GM12878 (cell line): Measurements from ENCODE around the gene UHMK1. TPM values are rescaled to one million over a fixed set of nuclear protein-coding genes. Genes with fewer than 3 reads are reported as not detected.

Experiments used
- ATAC-seq: fragments of 200-7000 bp; cut with Tn5 transposase; 3 replicates; pipeline ENCODE4 v1.9.1; 2020; ENCODE audit warnings: mild to moderate bottlenecking, moderate library complexity
- BruUV-seq: library from RNA; stranded (reverse); fragments of 400-500 nt; replicated peaks from 2 replicates; lab custom pipeline; 2021; lab: Mats Ljungman, UMichigan
- CTCF ChIA-PET: fragments of 300-600 bp; sonication (Branson Sonifier 250); formaldehyde crosslinking; extraction: SDS; loops from one replicate; lab custom pipeline; 2021; ENCODE audit warnings: inconsistent platforms; lab: Yijun Ruan, JAX
- POLR2A ChIA-PET: fragments of 350-600 bp; formaldehyde crosslinking; extraction: SDS; loops from one replicate; lab custom pipeline; 2021; ENCODE audit warnings: inconsistent platforms; lab: Charles Lee
- RAD21 ChIA-PET: fragments of 300-600 bp; sonication (Branson Sonifier 250); formaldehyde crosslinking; loops from one replicate; lab custom pipeline; 2023; ENCODE audit warnings: antibody characterized with exemption; ENCODE audit not compliant: unreplicated experiment; lab: Charles Lee
- SMC1A ChIA-PET: fragments of 300-600 bp; sonication (Branson Sonifier 250); formaldehyde crosslinking; loops from one replicate; lab custom pipeline; 2023; ENCODE audit not compliant: unreplicated experiment, uncharacterized antibody; lab: Charles Lee
- DNase-seq: peaks from one replicate; pipeline ENCODE4 v3.0.0-alpha.2; 2011; ENCODE audit warnings: low read depth, low spot score
- FAIRE-seq: peaks from 3 replicates; lab custom pipeline; 2011; peaks lifted over from hg19 to GRCh38; lab: Jason Lieb, UNC
- H2AFZ ChIP-seq: 2 replicates; pipeline ENCODE4 v1.6.0; 2011; ENCODE audit warnings: low read depth, low read length, control low read depth; ENCODE audit not compliant: control insufficient read depth
- H3K27ac ChIP-seq: 2 replicates; pipeline ENCODE4 v1.5.1; 2011; ENCODE audit warnings: control low read depth; ENCODE audit not compliant: control insufficient read depth, insufficient read depth
- H3K27me3 ChIP-seq, 2 experiments: replicated peaks in 1 of 2; 2 replicates each; pipeline versions ENCODE4 v1.6.0 to v1.6.1; 2011; ENCODE audit warnings: low read length in 1 of 2; ENCODE audit not compliant: control insufficient read depth in 2 of 2, insufficient read depth in 2 of 2
- H3K36me3 ChIP-seq, 2 experiments: 2 replicates each; pipeline ENCODE4 v1.5.1; 2011; ENCODE audit warnings: low read length in 1 of 2; ENCODE audit not compliant: control insufficient read depth in 2 of 2, insufficient read depth in 2 of 2
- H3K4me1 ChIP-seq: 2 replicates; pipeline ENCODE4 v1.6.1; 2011; ENCODE audit warnings: mild to moderate bottlenecking, low read length, moderate library complexity, mixed read lengths; ENCODE audit not compliant: control insufficient read depth, insufficient read depth
- H3K4me2 ChIP-seq: 2 replicates; pipeline ENCODE4 v1.6.0; 2011; ENCODE audit warnings: control low read depth; ENCODE audit not compliant: control insufficient read depth, insufficient read depth
- H3K4me3 ChIP-seq: fragments of 200-600 bp; sonication (generic); 2 replicates; pipeline ENCODE4 v1.5.1; 2016
- H3K79me2 ChIP-seq: 2 replicates; pipeline ENCODE4 v1.6.0; 2011; ENCODE audit warnings: low read length; ENCODE audit not compliant: control insufficient read depth, insufficient read depth
- H3K9ac ChIP-seq: 2 replicates; pipeline ENCODE4 v1.8.0; 2011; ENCODE audit warnings: low read length, control low read depth, mixed read lengths; ENCODE audit not compliant: control insufficient read depth, insufficient read depth
- H3K9me3 ChIP-seq: replicated peaks from 3 replicates; pipeline ENCODE4 v1.5.1; 2011; ENCODE audit warnings: mild to moderate bottlenecking, low read length; ENCODE audit not compliant: control insufficient read depth, insufficient read depth
- H4K20me1 ChIP-seq: 2 replicates; pipeline ENCODE4 v1.6.0; 2011; ENCODE audit not compliant: control insufficient read depth, insufficient read depth
- BCL11A ChIP-seq: IDR thresholded peaks from 2 replicates; pipeline ENCODE4 v1.6.1; 2011; ENCODE audit warnings: low read depth, low read length
- CREM ChIP-seq: IDR thresholded peaks from 2 replicates; pipeline ENCODE4 v1.6.1; 2014; ENCODE audit warnings: antibody characterized with exemption, low read depth
- CTCF ChIP-seq, 3 experiments: IDR thresholded peaks in 2 of 3; conservative IDR thresholded peaks in 1 of 3; 2 replicates each; pipeline ENCODE4 v1.5.1; 2011; ENCODE audit warnings: low read depth in 3 of 3, low read length in 3 of 3, mild to moderate bottlenecking in 3 of 3, control low read depth in 2 of 3, moderate library complexity in 2 of 3, inconsistent platforms in 1 of 3, mixed read lengths in 1 of 3; ENCODE audit not compliant: control insufficient read depth in 2 of 3, insufficient read depth in 1 of 3; ENCODE audit errors: extremely low read depth in 1 of 3
- CUX1 ChIP-seq: IDR thresholded peaks from 2 replicates; pipeline ENCODE4 v1.6.1; 2012; ENCODE audit warnings: improper control_type of control experiment, low read depth, low read length; ENCODE audit not compliant: insufficient replicate concordance
- EGR1 ChIP-seq, 2 experiments: IDR thresholded peaks; 1 replicate in 1 of 2; 2 replicates in 1 of 2; pipeline ENCODE4 v1.6.1; 2011 to 2012; ENCODE audit warnings: low read depth in 2 of 2, low read length in 2 of 2, borderline replicate concordance in 1 of 2, mild to moderate bottlenecking in 1 of 2, moderate library complexity in 1 of 2
- HDAC2 ChIP-seq: fragments of 200-600 bp; sonication (generic); IDR thresholded peaks from 2 replicates; pipeline ENCODE4 v1.6.1; 2017
- HDAC6 ChIP-seq: fragments of 200-600 bp; sonication (generic); IDR thresholded peaks from one replicate; pipeline ENCODE4 v1.8.0; 2017; ENCODE audit warnings: antibody characterized with exemption; ENCODE audit not compliant: unreplicated experiment
- MTA3 ChIP-seq: IDR thresholded peaks from 2 replicates; pipeline ENCODE4 v1.6.1; 2012; ENCODE audit warnings: low read length, inconsistent platforms, borderline replicate concordance
- MYB ChIP-seq: fragments of 150-350 bp; IDR thresholded peaks from 2 replicates; pipeline ENCODE4 v1.6.1; 2014; ENCODE audit warnings: mild to moderate bottlenecking, low read depth, low read length, borderline replicate concordance
- NRF1 ChIP-seq: conservative IDR thresholded peaks from 2 replicates; pipeline ENCODE4 v1.6.1; 2011; ENCODE audit warnings: mild to moderate bottlenecking, low read depth, low read length, improper control_type of control experiment
- SIX5 ChIP-seq: IDR thresholded peaks from 2 replicates; pipeline ENCODE4 v1.6.1; 2011; ENCODE audit warnings: mild to moderate bottlenecking, low read depth, low read length, moderate library complexity; ENCODE audit not compliant: severe bottlenecking
- SMARCA5 ChIP-seq: fragments of 450-650 bp; IDR thresholded peaks from 2 replicates; pipeline ENCODE4 v1.6.1; 2017; ENCODE audit warnings: mild to moderate bottlenecking
- SREBF1 ChIP-seq: IDR thresholded peaks from 2 replicates; pipeline ENCODE4 v1.6.1; 2012; ENCODE audit warnings: mild to moderate bottlenecking, low read length
- SRF ChIP-seq, 2 experiments: IDR thresholded peaks; 2 replicates each; pipeline ENCODE4 v1.6.1; 2011; ENCODE audit warnings: low read depth in 2 of 2, low read length in 2 of 2, mild to moderate bottlenecking in 1 of 2, moderate library complexity in 1 of 2
- USF1 ChIP-seq: IDR thresholded peaks from 2 replicates; pipeline ENCODE4 v1.6.1; 2011; ENCODE audit warnings: borderline replicate concordance, low read depth, mild to moderate bottlenecking, moderate library complexity, mixed read lengths, low read length; ENCODE audit not compliant: insufficient read depth; ENCODE audit errors: extremely low read length
- USF2 ChIP-seq: IDR thresholded peaks from 2 replicates; pipeline ENCODE4 v1.6.1; 2011; ENCODE audit warnings: low read depth, low read length, improper control_type of control experiment, borderline replicate concordance
- YY1 ChIP-seq: IDR thresholded peaks from 2 replicates; pipeline ENCODE4 v1.6.1; 2011; ENCODE audit warnings: low read depth, mild to moderate bottlenecking, low read length
- in situ Hi-C: fragments of 300-500 bp; cut with MboI; formaldehyde crosslinking; loops from 9 replicates; pipeline ENCODE4 v1.14.3; 2018; ENCODE audit warnings: mixed read lengths
- intact Hi-C: fragments of 100-400 bp; cut with micrococcal nuclease; formaldehyde crosslinking; loops from one replicate; pipeline ENCODE4 v1.14.2; 2022; ENCODE audit not compliant: unreplicated experiment
- polyA plus RNA-seq, 11 experiments: library from polyadenylated mRNA; depleted of rRNA in 4 of 11; unstranded in 6 of 11; stranded (reverse) in 5 of 11; fragments of >200 nt; fragmentation: Nextera tagmentation in 4 of 11; fragmentation: Illumina TruSeq in 1 of 11; extraction: Ambion mirVana in 4 of 11; extraction: Trizol in 1 of 11; gene quantifications; 1 replicate in 1 of 11; 2 replicates in 10 of 11; pipeline versions ENCODE4 v1.2.1 to v1.2.3, GENCODE V29; 2011 to 2016; ENCODE audit warnings: inconsistent platforms in 2 of 11, missing spikeins in 2 of 11, low read depth in 1 of 11
- total RNA-seq, 4 experiments: library from RNA; depleted of rRNA in 3 of 4; stranded (reverse); fragments of >200 nt in 3 of 4; fragmentation: Illumina TruSeq in 1 of 4; extraction: Trizol in 1 of 4; gene quantifications; 2 replicates each; pipeline versions ENCODE4 v1.2.1 to v1.2.3, GENCODE V29; 2013 to 2021

The UHMK1 gene
- total and polyA plus RNA-seq, 10 of the 15 experiments (the other 5 are each of a cell fraction or from before 2014, with no cell fraction given): 5.7 to 52.7 (median 28.3) TPM

- H3K4me3 ChIP-seq: no peak overlapping the region
- no peak overlapping the region for H3K27ac ChIP-seq
- no peak overlapping the region for H2AFZ ChIP-seq
- SMC1A ChIA-PET: interaction anchor here (0.6 to 2.0 kb wide), 4 partner anchors 38 to 1107 kb away, joined by 3 to 8 read pairs (median 4); no protein-coding TSS in a partner anchor
- DNase-seq (no peak), FAIRE-seq (no peak), ATAC-seq (no peak)
- no peak overlapping the region for H3K9ac ChIP-seq
- peaks cover 19% of the 10 kb centered on the region for H3K4me1 ChIP-seq
- POLR2A ChIA-PET: no interaction called here
- TF ChIP-seq CUX1: no peak
- no peak for TF ChIP-seq MYB
- no peak for TF ChIP-seq SIX5
- no peak for TF ChIP-seq YY1
- TF ChIP-seq NRF1: no peak
- no peak for TF ChIP-seq HDAC6
- TF ChIP-seq EGR1 (IDR thresholded peaks at IDR 0.05; ENCODE audit: borderline replicate concordance in 1 of 2, low read depth in 2 of 2, low read length in 2 of 2): no peak
- TF ChIP-seq SREBF1: no peak
- no peak for TF ChIP-seq CTCF (IDR thresholded peaks at IDR 0.05 in 2 of 3, conservative IDR thresholded peaks at IDR 0.05 in 1 of 3; ENCODE audit: control insufficient read depth in 2 of 3, extremely low read depth in 1 of 3, insufficient read depth in 1 of 3, low read depth in 3 of 3, low read length in 3 of 3)
- TF ChIP-seq MTA3: no peak
- TF ChIP-seq CREM: no peak
- TF ChIP-seq HDAC2: no peak
- no peak for TF ChIP-seq SRF (IDR thresholded peaks at IDR 0.05; ENCODE audit: low read depth in 2 of 2, low read length in 2 of 2)
- TF ChIP-seq USF2: no peak
- TF ChIP-seq SMARCA5: no peak
- TF ChIP-seq USF1: no peak
- no peak for TF ChIP-seq BCL11A
- BruUV-seq: no TSS peak
- RAD21 ChIA-PET: no interaction called here
- no peaks in the 10 kb centered on the region for H4K20me1 ChIP-seq
- no peaks in the 10 kb centered on the region for H3K9me3 ChIP-seq
- H3K36me3 ChIP-seq: peaks cover 0 to 18% of the 10 kb centered on the region in 2 experiments; a peak in 3 of 4 replicates
- in situ Hi-C loops: no loop called here
- CTCF ChIA-PET: interaction anchor here (0.8 to 2.1 kb wide), 6 partner anchors 10 to 170 kb away, joined by 3 to 6 read pairs (median 4); no protein-coding TSS in a partner anchor
- intact Hi-C loops: no loop called here
- no peaks in the 10 kb centered on the region for H3K79me2 ChIP-seq
- H3K4me2 ChIP-seq: no peak overlapping the region
- H3K27me3 ChIP-seq: no peaks in the 10 kb centered on the region
Measured at GRCh38 chr1:162527314-162527713, 29.7 kb downstream of the UHMK1 start.
